Parietal lobe (tissue), 2 donors: ENCODE measurements around the gene CYLC2. TPM values are rescaled to one million over a fixed set of nuclear protein-coding genes. Genes with fewer than 3 reads are reported as not detected.

Source experiments
- small RNA-seq: library from RNA; depleted of rRNA; stranded (forward); fragments of <200 nt; gene quantifications from one replicate; pipeline ENCODE3, GENCODE V24; 2014; ENCODE audit warnings: low replicate concordance
- total RNA-seq: library from RNA; depleted of rRNA; stranded (reverse); fragments of >200 nt; gene quantifications from one replicate; pipeline ENCODE4 v1.2.3, GENCODE V29; 2014

CYLC2 gene, protein sequence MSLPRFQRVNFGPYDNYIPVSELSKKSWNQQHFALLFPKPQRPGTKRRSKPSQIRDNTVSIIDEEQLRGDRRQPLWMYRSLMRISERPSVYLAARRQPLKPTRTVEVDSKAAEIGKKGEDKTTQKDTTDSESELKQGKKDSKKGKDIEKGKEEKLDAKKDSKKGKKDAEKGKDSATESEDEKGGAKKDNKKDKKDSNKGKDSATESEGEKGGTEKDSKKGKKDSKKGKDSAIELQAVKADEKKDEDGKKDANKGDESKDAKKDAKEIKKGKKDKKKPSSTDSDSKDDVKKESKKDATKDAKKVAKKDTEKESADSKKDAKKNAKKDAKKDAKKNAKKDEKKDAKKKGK
- not detected for total RNA-seq

GRCh38 chr9:102995033-102995432 is at the start of gene CYLC2:
TSS of gene CYLC2 (plus strand) at chr9:102995333. CDS start at chr9:102995381, 48 bp downstream.

Small RNA genes within 50 kb of the gene (small RNA-seq; reads per million reads assigned to genes)
- not detected for gene AL589823.1
